ENCODE measurements around the gene CCER1.
A peak's percentile ranks its signal among the peaks of the same experiment; 100 is the strongest.

CCER1 gene

DNA sequence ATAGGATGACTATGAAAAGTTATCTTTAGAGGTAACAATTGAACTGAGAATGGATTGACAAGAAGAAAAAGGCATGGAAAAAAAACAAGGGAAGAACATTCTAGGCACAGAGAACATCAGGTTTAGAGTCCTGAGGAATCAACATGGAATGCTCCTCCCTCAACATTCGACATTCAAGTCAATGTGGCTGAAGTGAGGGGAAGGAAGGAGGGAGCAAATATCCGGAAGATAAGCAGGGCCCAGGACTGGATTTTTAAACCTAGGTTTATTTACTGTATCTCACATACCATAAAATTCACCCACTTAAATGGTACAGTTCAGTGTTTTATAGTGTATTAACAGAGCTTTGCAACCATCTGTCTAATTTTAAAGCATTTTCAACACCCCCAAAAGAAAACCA, 9.6 kb upstream of the CCER1 start:
- no peak for DNase-seq

DNA sequence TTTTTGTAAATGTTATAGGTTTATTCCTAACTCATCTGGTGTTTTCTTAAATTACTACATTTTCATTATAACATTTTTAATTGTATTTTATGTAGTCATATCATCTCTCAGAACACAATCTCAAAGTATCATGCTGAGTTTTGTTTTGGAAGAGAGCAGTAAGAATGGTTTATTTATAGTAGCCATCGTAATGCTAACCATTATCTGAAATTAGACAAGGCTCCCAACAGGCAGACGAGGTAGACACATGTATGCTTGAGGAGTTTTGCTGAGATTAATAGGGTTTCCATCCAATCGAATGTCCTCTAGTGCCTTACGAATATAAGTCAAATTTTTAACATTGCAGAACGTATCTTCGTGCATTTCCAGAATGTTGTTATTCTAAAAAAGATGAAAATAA, 9.0 kb upstream of the CCER1 start:
- DNase-seq = no peak

GRCh38 chr12:90961154-90961553, 6.2 kb upstream of the CCER1 start:
- DNase-seq = no peak

DNA sequence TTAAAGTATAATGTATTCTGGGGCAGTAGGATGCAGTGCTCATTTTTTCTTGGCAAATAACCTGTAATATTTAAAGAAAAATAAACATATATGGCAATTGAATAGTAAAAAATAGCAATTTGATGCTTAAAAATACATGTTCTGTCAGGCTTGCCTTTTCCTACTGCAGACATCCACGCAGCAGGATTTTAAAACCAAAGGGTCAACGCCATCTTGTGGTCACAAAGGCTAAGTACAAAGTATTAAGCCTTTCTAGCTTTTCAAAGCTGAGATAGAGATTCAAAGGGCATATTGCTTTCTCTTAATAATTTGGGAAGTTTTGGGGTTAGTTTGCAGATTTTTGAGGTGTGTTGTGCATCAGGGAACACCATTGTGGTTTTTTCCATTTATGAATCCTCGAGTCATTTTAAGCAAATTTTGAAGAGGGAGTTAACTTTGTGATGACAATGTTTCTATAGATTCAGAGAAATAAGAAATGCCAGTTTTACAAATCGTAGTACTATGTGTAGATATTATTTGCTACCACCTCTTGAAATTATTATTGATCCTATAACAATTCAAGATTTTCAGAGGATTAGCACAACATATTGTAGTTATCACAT, 4.7 kb upstream of the CCER1 start:
- DNase-seq = no peak

DNA sequence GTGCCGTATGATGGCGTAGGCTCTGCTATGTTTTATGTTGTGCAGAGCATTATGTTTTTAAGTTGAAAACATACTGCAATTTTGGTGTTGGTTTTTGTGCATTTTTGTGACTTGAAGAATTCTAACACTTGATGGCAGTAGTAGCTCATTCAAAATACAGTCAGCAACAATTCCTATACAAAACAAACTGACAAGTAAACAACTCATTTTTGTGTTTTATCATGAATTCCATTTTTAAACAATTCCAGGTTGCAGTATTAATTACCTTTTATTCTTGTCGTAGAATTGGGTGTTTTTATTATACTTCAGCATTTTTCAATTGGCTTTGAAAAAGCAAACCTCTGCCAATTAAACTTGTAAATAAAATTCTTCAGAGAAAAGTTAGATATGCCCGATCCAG, 4.1 kb upstream of the CCER1 start:
- no peak for DNase-seq

DNA sequence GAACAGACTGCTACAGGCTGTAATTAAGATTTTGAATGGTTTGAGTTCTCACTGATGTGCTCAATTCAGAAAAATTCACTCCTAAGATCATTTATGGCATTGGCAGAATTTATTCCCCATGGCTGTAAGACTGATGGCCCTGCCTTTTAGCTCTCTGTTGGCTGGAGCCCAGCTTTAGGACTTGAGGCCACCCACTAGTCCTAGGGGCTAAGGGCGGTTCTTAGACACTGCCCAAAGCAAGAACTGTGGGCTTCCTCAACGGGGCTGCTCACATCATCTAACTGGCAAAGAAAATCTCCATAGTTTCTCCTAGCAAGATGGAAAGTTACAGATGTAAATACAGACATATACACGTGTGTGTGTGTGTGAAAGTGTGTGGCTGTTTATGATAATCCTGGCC, 3.4 kb upstream of the CCER1 start:
- DNase-seq = no peak

DNA sequence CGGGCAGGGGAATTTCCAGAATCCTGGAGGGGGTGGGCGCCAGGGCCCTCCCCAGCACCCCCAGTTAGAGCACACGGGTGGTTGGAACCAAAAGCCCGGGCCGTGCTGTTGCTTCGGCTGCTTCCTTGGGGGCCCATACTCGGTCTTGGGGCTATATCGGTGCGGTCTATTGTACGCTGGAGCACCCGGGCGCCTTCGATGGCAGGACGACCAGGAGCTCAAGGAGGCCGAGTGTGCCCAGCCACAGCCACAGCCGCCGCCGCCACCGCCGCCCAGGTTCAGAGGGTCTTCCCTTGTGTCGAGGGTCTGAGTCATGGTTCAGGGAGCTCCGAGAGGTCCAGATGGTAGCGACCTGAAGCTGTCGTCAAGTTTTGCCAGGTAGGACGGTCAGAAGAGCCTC, 548 bp downstream of the CCER1 start:
- DNase-seq = no peak

GRCh38 chr12:90953956-90954421, 987 bp downstream of the CCER1 start:
- peak; percentile 19 for DNase-seq

- no peak for DNase-seq
These were observed 3.4 kb downstream of the CCER1 start for GRCh38 chr12:90951432-90952105.

DNA sequence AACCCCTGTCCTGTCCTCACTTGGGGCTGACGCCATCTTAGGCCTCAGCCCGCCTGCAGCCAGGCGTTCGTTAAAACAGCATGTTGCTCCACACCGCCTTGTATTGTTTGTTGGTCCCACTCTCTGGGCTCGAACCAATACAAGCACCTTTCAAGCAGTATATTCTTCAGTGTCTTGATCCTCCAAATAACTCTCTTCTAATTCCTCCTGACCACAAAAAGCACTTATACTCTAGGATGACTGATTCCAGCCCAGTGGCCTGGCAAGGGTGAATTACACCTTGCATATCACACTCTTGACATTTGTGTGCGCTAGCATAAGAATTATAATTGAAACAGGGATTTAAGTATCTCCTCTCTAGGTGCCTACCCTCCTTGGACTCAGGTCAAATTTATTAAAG, 7.1 kb downstream of the CCER1 start:
- no peak for DNase-seq

- DNase-seq = no peak
These were observed 9.8 kb downstream of the CCER1 start for GRCh38 chr12:90945070-90945649.

DNA sequence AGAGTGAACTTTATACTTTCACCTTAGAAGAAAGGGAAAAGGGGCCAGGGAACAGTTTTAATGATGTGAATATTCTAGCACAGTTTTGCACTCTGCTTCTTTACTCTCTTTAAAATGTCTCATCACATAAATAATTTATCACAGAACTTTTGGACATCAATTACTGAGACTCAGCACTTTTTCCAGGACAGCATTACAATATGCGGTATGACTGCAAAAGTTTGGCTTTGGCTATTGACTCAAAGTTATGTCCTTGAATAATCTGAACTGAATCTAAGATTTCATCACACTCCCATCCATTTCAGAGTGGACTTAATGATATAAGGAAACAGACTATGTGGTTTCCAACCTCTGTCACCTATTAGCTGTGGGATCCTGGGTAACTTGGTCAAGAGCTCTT, 11.7 kb downstream of the CCER1 start:
- DNase-seq = no peak

DNA sequence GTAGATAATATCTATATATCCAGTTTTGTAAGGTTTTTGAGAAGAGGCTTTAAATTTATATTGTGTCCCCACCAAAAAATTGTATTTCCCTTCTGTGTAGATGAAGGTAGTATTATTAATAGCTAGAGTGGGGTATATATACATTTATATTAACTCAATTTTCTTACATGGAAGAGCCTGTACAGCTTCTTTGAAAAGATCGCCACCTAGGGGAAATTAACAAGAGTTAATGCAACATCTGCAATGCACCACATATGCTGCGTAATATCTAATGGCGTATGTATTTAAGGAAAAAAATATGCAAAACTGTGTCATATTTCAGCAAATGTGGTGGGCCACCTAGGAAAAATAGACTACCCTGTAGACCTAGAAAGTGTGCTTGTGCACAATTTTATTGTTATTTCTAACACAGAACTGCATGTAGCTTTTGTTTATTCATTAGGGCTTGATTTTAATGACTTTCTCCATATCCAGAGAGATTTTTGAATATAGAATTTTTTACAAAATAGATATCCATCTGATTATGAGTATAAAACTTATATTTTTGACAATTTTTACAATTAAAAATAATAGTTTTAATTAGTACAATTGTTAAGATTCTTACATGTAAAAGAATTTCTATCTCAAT, 14.0 kb downstream of the CCER1 start:
- no peak for DNase-seq

GRCh38 chr12:90939382-90939781, 15.6 kb downstream of the CCER1 start:
- DNase-seq = no peak

DNA sequence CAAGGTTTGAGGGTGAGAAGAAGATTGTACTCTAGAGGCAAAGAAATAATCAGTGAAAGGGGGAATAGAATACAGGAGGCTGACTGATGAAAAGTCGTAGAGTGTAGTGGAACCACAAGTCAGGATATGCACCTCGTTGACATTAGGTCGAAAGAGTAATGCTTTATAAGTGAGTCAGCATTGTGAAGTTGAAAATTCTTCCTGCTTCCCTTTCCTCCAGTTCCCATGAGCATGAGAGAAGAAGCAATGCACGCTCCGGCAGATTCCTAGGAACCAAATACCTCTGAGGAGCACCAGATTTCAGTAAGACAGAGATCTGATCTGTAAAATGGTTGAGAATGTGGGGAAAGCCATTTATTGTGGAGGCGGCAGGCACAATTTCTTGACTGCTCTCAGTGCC, 16.5 kb downstream of the CCER1 start:
- DNase-seq = no peak

DNA sequence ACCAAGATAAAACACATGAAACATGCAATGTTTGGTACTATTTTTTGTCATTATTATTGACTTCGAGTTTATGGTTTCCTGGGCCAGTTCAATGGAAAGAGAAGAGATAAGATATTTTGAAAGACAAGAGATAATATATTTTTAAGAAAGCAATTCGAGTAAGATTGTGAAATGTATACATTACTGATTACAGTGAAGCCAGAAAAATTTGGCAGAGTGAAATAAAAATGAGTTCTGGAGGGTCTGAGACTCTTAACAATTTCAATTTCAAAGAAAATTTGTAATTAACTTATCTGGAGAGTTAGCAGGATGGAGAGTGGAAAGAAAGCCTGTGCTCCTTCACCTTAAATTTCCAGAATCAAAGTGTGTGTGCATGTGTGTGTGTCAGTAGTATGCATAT, 17.3 kb downstream of the CCER1 start:
- no peak for DNase-seq

DNA sequence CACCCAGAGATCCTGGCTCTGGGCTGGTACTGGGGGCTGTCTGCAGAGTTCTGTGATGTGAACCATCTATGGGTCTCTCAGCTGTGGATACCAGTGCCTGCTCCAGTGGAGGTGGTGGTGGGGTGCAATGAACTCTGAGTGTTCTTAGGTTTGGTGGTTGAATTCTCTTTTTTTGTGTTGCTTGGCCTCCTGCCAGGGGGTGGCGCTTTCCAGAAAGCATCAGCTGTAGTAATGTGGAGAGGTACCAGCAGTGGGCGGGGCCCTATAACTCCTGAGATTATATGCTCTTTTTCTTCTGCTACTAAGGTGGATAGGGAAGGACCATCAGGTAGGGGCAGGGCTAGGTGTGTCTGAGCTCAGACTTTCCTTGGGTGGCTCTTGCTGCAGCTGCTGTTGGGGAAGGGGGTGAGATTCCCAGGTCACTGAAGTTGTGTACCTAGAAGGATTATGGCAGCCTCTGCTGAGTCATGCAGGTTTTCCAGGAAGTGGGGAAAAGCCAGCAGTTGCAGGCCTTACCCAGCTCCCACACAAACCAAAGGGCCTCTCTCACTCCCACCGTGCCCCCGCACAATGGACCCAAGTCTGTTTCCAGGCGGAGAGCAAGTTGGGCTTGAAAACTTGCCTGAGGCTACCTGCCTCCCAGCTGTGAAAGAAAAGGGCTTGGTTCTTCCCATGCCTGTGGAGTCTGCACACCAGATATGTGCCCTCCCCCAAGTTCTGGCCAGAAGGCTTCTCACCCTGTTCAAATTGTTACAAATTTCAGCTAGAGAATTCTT, 18.6 kb downstream of the CCER1 start:
- DNase-seq = no peak

DNA sequence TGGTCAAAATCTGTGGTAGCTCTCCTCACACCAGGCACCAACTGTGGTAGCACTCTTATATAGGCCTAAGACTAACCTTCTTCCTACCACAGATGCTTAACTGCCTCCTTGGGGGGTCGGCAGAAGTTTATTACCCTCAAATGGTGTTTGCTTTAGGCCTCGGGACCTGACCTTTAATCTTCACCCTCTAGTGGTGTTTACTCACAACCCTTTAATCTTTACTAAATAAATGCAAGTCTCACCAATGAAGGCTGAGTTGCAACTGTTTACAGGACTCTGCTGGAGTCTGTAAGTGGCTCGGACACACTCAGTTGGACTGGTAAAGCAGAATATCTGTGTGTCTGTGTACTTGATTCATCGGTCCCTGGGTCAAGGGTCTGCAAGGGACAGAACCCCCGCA, 29.4 kb downstream of the CCER1 start:
- DNase-seq = no peak

DNA sequence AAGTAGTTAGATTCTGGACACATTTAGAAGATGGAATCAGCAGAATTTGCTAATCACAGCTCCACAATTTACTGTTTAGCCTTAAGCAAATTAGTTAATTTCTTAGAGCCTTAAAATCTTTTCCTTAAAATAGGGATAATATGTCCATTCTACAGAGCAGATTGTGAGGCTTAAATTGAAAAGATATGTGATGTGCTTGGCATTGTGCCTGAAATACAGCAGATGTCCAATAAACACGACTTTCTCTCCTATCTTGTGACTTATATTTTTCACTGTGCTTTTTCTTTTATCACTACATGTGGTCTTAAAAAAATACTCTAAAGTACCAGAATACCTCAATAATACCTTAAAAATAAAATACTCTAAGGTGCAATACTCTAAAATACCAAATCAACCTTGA, 30.6 kb downstream of the CCER1 start:
- DNase-seq = no peak

DNA sequence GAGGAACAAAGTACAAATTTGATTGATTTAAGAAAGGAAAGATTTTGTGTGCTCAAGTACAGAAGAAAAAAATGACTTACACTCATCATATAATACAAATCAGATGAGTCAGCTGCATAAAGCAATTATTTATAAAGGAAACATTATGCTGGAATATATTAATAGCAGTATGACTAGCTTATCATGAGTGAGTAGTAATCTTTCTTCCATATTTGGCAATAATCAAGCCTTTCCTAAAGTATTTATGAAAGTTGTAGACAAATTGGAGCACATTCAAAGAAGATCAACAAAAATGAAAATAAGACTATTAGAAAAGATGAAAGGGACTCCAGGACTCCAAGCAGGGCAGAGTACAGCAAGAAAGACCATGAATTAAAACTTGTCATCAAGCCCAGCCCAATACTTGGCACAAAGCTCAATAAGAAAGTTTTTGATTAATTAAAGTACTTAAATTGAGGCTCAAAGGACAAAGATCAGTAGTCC, 32.8 kb downstream of the CCER1 start:
- no peak for DNase-seq

- no peak for DNase-seq
These were observed 33.4 kb downstream of the CCER1 start for GRCh38 chr12:90921536-90921935.

DNA sequence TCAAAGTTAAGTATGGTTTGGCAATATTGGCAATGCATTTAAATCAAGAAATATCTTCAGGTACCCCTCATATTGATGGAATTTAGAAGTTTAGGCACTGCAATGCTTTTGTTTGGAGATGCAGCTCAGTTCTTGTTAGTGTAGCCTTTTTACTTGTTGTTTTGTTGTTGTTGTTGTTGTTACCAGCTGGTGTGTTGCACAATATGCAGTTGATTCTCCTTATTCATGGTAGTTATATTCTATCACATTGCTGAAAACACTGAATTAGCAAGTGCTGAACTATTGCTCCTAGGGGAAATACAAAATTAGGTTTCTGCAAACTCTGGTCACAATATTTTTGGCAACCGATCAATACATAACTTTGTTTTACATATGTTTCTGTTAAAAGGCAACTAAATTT, 34.8 kb downstream of the CCER1 start:
- DNase-seq = no peak

GRCh38 chr12:90917431-90917830, 37.5 kb downstream of the CCER1 start:
- DNase-seq = no peak
